ENCODE results near the gene PIMREG. TPM values are rescaled to one million over a fixed set of nuclear protein-coding genes. Genes with fewer than 3 reads are reported as not detected.

The PIMREG gene
- total RNA-seq, 2 donors from 2014 or later = 6.6 to 7.3 TPM

- no peaks in the 10 kb centered on the region for H3K9me3 Mint-ChIP-seq
- H3K4me1 Mint-ChIP-seq (ENCODE audit: low read depth) = peaks cover 25% of the 10 kb centered on the region
- H3K4me3 Mint-ChIP-seq = no peak overlapping the region
Observed at GRCh38 chr17:6458460-6458950, 14.2 kb downstream of the PIMREG start.

GRCh38 chr17:6460531-6461161 is 16.4 kb downstream of the PIMREG start:
- Mint-ChIP-seq H3K4me3 (no peak overlapping the region), H3K4me1 (ENCODE audit: low read depth) (peaks cover 25% of the 10 kb centered on the region), H3K27me3 (ENCODE audit: low read depth) (peaks cover 3% of the 10 kb centered on the region), H3K27ac (no peak overlapping the region), H3K36me3 (ENCODE audit: insufficient read depth in 2 of 2) (no peaks in the 10 kb centered on the region), H3K9me3 (no peaks in the 10 kb centered on the region)
- DNase-seq (no peak), ATAC-seq (replicated peaks in 1 of 2) (peak in 1 of 2 donors; percentile 32)

More at GRCh38 chr17:6458460-6458950, 14.2 kb downstream of the PIMREG start:
- no peaks in the 10 kb centered on the region for H3K36me3 Mint-ChIP-seq (ENCODE audit: insufficient read depth in 2 of 2)
- no peak overlapping the region for H3K27ac Mint-ChIP-seq
- DNase-seq (no peak), ATAC-seq (replicated peaks in 1 of 2) (no peak)
- H3K27me3 Mint-ChIP-seq (ENCODE audit: low read depth) = no peaks in the 10 kb centered on the region

- H3K9me3 Mint-ChIP-seq = no peaks in the 10 kb centered on the region
- no peak overlapping the region for H3K27ac Mint-ChIP-seq
- peaks cover 9% of the 10 kb centered on the region for H3K27me3 Mint-ChIP-seq (ENCODE audit: low read depth)
- ATAC-seq (replicated peaks in 1 of 2) (no peak), DNase-seq (no peak)
- no peaks in the 10 kb centered on the region for H3K36me3 Mint-ChIP-seq (ENCODE audit: insufficient read depth in 2 of 2)
- H3K4me3 Mint-ChIP-seq = no peak overlapping the region
- H3K4me1 Mint-ChIP-seq (ENCODE audit: low read depth) = peaks cover 25% of the 10 kb centered on the region
Observed at GRCh38 chr17:6461246-6461645, 17.0 kb downstream of the PIMREG start.

- Mint-ChIP-seq H3K27me3 (ENCODE audit: low read depth) (peaks cover 10% of the 10 kb centered on the region), H3K4me1 (ENCODE audit: low read depth) (peaks cover 21% of the 10 kb centered on the region), H3K4me3 (no peak overlapping the region), H3K36me3 (ENCODE audit: insufficient read depth in 2 of 2) (no peaks in the 10 kb centered on the region), H3K27ac (no peak overlapping the region), H3K9me3 (no peaks in the 10 kb centered on the region)
- DNase-seq = peak in 1 of 2 donors; percentile 36
- peak; percentile 63 to 83 for ATAC-seq (replicated peaks in 1 of 2)
Observed at GRCh38 chr17:6461792-6462524, 17.7 kb downstream of the PIMREG start.

GRCh38 chr17:6462692-6463091 is 18.4 kb downstream of the PIMREG start:
- DNase-seq (no peak), ATAC-seq (replicated peaks in 1 of 2) (no peak)
- Mint-ChIP-seq H3K27ac (no peak overlapping the region), H3K4me3 (no peak overlapping the region), H3K36me3 (ENCODE audit: insufficient read depth in 2 of 2) (no peaks in the 10 kb centered on the region), H3K27me3 (ENCODE audit: low read depth) (peaks cover 10% of the 10 kb centered on the region), H3K9me3 (no peaks in the 10 kb centered on the region), H3K4me1 (ENCODE audit: low read depth) (peaks cover 17% of the 10 kb centered on the region)

GRCh38 chr17:6463616-6464445 is 19.6 kb downstream of the PIMREG start:
- no peaks in the 10 kb centered on the region for H3K36me3 Mint-ChIP-seq (ENCODE audit: insufficient read depth in 2 of 2)
- H3K4me1 Mint-ChIP-seq (ENCODE audit: low read depth) = peaks cover 17% of the 10 kb centered on the region
- no peak overlapping the region for H3K4me3 Mint-ChIP-seq
- no peaks in the 10 kb centered on the region for H3K9me3 Mint-ChIP-seq
- DNase-seq (no peak), ATAC-seq (replicated peaks in 1 of 2) (no peak)
- H3K27me3 Mint-ChIP-seq (ENCODE audit: low read depth) = peaks cover 10% of the 10 kb centered on the region
- no peak overlapping the region for H3K27ac Mint-ChIP-seq

- no peaks in the 10 kb centered on the region for H3K36me3 Mint-ChIP-seq (ENCODE audit: insufficient read depth in 2 of 2)
- peaks cover 10% of the 10 kb centered on the region for H3K27me3 Mint-ChIP-seq (ENCODE audit: low read depth)
- H3K4me3 Mint-ChIP-seq = no peak overlapping the region
- H3K9me3 Mint-ChIP-seq = no peaks in the 10 kb centered on the region
- ATAC-seq (replicated peaks in 1 of 2) = no peak
- H3K27ac Mint-ChIP-seq = no peak overlapping the region
- H3K4me1 Mint-ChIP-seq (ENCODE audit: low read depth) = peaks cover 17% of the 10 kb centered on the region
- DNase-seq = no peak
Observed at GRCh38 chr17:6464446-6465041, 20.3 kb downstream of the PIMREG start.

GRCh38 chr17:6465206-6466003 is 21.1 kb downstream of the PIMREG start:
- peaks cover 17% of the 10 kb centered on the region for H3K4me1 Mint-ChIP-seq (ENCODE audit: low read depth)
- no peaks in the 10 kb centered on the region for H3K36me3 Mint-ChIP-seq (ENCODE audit: insufficient read depth in 2 of 2)
- ATAC-seq (replicated peaks in 1 of 2) (no peak), DNase-seq (no peak)
- peaks cover 10% of the 10 kb centered on the region for H3K27me3 Mint-ChIP-seq (ENCODE audit: low read depth)
- H3K27ac Mint-ChIP-seq = no peak overlapping the region
- no peak overlapping the region for H3K4me3 Mint-ChIP-seq
- no peaks in the 10 kb centered on the region for H3K9me3 Mint-ChIP-seq

GRCh38 chr17:6467567-6467966 is 23.3 kb downstream of the PIMREG start:
- ATAC-seq (replicated peaks in 1 of 2) (no peak), DNase-seq (no peak)
- Mint-ChIP-seq H3K4me3 (no peak overlapping the region), H3K36me3 (ENCODE audit: insufficient read depth in 2 of 2) (no peaks in the 10 kb centered on the region), H3K27ac (no peak overlapping the region), H3K9me3 (no peaks in the 10 kb centered on the region), H3K4me1 (ENCODE audit: low read depth) (peaks cover 2% of the 10 kb centered on the region), H3K27me3 (ENCODE audit: low read depth) (peaks cover 10% of the 10 kb centered on the region)

- peaks cover 10% of the 10 kb centered on the region for H3K27me3 Mint-ChIP-seq (ENCODE audit: low read depth)
- H3K4me1 Mint-ChIP-seq (ENCODE audit: low read depth) = peaks cover 3% of the 10 kb centered on the region
- H3K27ac Mint-ChIP-seq = no peak overlapping the region
- DNase-seq = no peak
- H3K36me3 Mint-ChIP-seq (ENCODE audit: insufficient read depth in 2 of 2) = no peaks in the 10 kb centered on the region
- no peak for ATAC-seq (replicated peaks in 1 of 2)
- no peaks in the 10 kb centered on the region for H3K9me3 Mint-ChIP-seq
- no peak overlapping the region for H3K4me3 Mint-ChIP-seq
Observed at GRCh38 chr17:6468051-6468790, 24.0 kb downstream of the PIMREG start.

- H3K9me3 Mint-ChIP-seq = no peaks in the 10 kb centered on the region
- peaks cover 6% of the 10 kb centered on the region for H3K4me1 Mint-ChIP-seq (ENCODE audit: low read depth)
- DNase-seq = no peak
- no peaks in the 10 kb centered on the region for H3K36me3 Mint-ChIP-seq (ENCODE audit: insufficient read depth in 2 of 2)
- H3K27ac Mint-ChIP-seq = no peak overlapping the region
- H3K27me3 Mint-ChIP-seq (ENCODE audit: low read depth) = peaks cover 10% of the 10 kb centered on the region
- H3K4me3 Mint-ChIP-seq = no peak overlapping the region
- ATAC-seq (replicated peaks in 1 of 2) = no peak
Observed at GRCh38 chr17:6470146-6470718, 26.0 kb downstream of the PIMREG start.
